ENCODE results near the gene BLTP2.
"Not testable (repeated sequence)": the region's sequence is repeated elsewhere in the genome, so short reads cannot be mapped to it uniquely, and the experiment has no call there.

The BLTP2 gene

GRCh38 chr17:28644787-28645575 lies at the start of gene BLTP2:
BLTP2 (minus strand) TSS chr17:28645158; CDS start chr17:28645056, 102 bp downstream.
- DNase-seq = peak; percentile 95

- no peak for DNase-seq
Observed at GRCh38 chr17:28693869-28694268, 48.9 kb upstream of the BLTP2 start.

- DNase-seq = no peak
Observed at GRCh38 chr17:28689011-28689410, 44.1 kb upstream of the BLTP2 start.

DNA sequence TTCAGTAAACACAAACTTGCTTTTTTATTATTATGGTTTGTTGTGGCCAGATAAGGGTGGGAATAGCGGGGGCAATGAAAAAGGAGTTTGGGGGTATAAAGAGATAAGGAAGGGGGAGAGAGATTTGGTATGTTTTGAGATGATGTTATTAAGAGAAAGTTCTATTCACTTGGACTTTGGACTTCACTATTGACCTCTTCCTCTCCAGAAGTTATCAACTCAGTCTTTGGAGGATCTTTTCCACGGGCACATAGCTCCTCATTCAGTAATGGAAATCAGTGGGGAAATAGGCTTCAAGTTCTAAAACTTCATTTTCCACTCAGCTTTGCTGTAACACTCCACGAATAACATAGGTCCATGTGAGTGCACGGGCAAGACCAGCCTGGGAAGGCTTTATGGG lies 43.5 kb upstream of the BLTP2 start:
- no peak for DNase-seq

GRCh38 chr17:28686296-28686695 lies 41.3 kb upstream of the BLTP2 start:
- DNase-seq = no peak

DNA sequence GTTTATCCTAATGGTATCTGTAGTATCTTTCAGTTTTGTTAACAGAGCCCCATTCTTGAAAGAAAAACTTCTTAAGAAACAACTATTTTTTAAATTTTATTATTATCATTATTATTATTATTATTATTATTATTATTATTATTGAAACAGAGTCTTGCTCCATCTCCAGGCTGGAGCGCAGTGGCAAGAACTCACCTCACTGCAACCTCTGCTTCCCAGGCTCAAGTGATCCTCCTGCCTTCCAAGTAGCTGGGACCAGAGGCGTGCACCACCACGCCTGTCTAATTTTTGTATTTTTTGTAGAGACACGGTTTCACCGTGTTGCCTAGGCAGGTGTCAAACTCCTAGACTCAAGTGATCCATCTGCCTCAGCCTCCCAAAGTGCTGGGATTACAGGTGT lies 40.4 kb upstream of the BLTP2 start:
- no peak for DNase-seq

DNA sequence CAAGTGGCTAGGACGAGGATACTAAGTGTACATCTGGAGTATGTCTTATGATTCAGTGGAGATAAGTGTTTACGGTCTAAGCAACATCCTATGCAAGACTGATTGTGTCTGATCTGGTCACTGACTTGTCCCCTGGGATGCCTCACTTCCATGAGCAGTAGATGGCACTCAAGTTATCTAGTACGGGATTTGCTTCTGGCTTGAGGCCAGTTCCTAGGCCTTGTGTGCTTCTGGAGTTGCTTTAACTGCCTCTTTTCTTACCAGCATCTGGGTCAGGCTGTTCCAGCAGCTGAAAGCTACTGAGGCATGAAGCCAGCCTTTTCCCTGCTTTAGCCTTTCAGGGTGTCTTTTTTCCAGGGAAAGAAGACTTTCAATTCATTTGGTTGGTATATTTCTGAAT lies 40.0 kb upstream of the BLTP2 start:
- no peak for DNase-seq

- no peak for DNase-seq
Observed at GRCh38 chr17:28682655-28683054, 37.7 kb upstream of the BLTP2 start.

DNA sequence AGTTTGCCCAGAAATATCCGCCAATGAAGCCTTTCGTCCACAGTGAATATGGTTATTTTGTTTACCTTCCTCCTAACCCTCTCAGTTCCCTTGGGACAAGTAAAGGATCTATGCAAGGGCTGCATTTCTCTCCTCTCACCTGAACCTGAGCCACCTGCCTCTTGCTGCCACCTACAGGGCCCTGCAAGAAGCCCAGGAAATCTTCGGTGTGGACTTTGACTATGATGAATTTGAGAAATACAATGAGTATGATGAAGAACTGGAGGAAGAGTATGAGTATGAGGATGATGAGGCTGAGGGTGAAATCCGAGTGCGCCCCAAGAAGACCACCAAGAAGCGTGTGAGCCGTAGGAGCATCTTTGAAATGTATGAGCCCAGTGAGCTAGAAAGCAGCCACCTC lies 31.0 kb upstream of the BLTP2 start:
- DNase-seq = no peak

- no peak for DNase-seq
Observed at GRCh38 chr17:28675490-28675889, 30.5 kb upstream of the BLTP2 start.

- DNase-seq = no peak
Observed at GRCh38 chr17:28669918-28670317, 25.0 kb upstream of the BLTP2 start.

DNA sequence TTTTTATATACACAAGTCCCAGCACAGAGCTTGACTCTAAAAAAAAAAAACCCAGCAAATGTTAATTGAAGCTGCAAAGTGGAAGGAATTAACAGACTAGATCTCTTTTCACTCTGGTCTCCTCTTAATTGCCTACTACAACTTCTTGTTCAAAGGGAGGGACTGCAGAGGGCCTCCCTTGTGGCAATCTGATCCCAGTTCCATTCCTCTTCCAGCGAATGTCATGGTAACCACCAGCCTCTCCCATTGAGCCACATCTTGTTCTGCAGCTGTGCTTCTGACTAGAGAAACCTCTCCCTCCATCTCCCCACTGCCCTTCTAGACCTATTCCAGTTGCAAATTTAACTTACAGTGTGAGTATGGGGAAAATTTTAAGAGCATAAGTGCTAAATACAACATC lies 22.9 kb upstream of the BLTP2 start:
- no peak for DNase-seq

DNA sequence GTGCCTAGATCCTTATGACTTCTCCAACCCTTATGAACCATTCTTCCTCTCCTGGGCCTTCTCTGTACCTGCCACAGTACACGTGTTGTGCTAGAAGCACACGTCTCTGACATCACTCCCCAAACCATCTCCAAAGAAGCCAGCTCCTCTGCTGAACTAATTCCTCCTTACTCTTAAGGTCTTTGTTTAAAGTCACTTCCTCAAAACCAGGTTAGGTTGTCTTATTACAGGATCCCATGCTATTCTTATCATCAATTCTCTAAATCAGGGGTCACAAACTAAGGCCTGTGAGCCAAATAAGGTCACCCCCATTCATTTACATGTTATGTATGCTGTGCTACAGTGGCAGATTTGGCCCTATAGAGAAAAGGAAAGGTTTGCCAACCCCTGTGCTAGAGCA lies 21.0 kb upstream of the BLTP2 start:
- DNase-seq = no peak

- DNase-seq = no peak
Observed at GRCh38 chr17:28663723-28664122, 18.8 kb upstream of the BLTP2 start.

- DNase-seq = no peak
Observed at GRCh38 chr17:28662527-28662829, 17.5 kb upstream of the BLTP2 start.

GRCh38 chr17:28661635-28662526 lies 16.9 kb upstream of the BLTP2 start, which contains the start of the genes SDF2 and SUPT6H:
SDF2 (minus strand) TSS chr17:28661906; CDS start chr17:28661876, 30 bp downstream.
SUPT6H (plus strand) TSS chr17:28662205; CDS start chr17:28673402, 11,197 bp downstream.
- DNase-seq = peak; percentile 82

DNA sequence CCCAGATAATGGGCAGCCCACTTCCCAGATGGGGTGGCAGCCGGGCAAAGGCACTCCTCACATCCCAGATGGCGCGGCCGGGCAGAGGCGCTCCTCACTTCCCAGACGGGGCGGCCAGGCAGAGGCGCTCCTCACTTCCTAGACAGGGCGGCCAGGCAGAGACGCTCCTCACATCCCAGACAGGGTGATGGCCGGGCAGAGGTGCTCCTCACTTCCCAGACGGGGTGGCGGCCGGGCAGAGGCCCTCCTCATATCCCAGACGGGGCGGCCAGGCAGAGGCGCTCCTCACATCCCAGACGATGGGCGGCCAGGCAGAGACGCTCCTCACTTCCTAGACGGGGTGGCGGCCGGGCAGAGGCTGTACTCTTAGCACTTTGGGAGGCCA lies 14.5 kb upstream of the BLTP2 start:
- not testable (repeated sequence) for DNase-seq

DNA sequence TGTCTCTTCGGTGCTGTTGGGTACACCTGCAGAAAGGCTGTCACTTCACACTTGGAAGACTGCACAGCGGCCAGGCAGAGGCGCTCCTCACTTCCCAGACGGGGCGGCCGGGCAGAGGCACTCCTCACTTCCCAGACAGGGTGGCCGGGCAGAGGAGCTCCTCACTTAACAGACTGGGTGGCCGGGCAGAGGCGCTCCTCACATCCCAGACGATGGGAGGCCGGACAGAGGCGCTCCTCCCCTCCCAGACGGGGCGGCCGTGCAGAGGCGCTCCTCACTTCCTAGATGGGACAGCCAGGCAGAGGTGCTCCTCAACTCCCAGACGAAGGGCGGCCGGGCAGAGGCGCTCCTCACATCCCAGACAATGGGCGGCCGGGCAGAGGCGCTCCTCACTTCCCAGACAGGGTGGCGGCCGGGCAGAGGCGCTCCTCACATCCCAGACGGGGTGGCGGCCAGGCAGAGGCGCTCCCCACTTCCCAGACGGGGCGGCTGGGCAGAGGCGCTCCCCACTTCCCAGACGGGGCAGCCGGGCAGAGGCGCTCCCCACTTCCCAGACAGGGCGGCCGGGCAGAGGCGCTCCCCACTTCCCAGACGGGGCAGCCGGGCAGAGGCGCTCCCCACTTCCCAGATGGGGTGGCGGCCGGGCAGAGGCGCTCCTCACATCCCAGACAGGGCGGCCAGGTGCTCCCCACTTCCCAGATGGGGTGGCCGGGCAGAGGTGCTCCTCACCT lies 14.0 kb upstream of the BLTP2 start:
- DNase-seq = not testable (repeated sequence)

- DNase-seq = not testable (repeated sequence)
Observed at GRCh38 chr17:28658342-28658741, 13.4 kb upstream of the BLTP2 start.

DNA sequence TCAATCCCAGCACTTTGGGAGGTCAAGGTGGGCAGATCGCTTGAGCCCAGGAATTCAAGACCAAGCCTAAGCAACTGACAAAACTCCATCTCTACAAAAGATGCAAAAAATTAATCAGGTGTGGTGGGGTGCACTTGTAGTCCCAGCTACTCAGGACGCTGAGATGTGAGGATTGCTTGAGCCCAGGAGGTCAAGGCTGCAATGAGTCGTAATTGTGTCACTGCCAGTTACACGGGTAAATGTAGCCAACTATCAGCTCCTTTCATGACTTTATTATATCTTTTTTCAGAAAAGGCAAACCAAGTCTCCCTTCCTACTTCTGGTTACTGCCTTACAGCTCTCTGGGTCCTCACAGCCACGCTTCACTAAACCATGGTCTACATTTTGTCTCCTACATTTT lies 12.8 kb upstream of the BLTP2 start:
- no peak for DNase-seq

GRCh38 chr17:28655160-28655559 lies 10.2 kb upstream of the BLTP2 start:
- no peak for DNase-seq

DNA sequence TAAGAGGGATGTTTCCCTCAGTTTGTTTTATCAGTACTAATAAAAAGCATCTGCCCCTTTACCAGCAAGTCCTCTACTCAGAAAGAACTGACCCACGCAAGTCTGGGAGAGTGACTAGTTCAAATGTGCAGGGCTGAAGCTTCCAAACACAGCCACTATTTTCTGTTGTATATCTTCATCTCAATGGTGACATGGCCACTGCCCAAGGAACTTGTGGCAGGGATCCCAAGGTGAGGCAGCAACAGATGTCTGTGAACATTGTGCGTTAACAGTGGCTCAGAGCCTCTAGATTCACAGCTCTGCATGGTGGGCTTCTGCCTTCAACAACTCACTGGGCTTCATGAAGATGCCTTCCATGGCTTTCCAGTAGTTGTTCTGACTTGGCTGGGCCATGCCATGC lies 3.7 kb upstream of the BLTP2 start:
- DNase-seq = no peak

GRCh38 chr17:28646039-28646754 lies 1.2 kb upstream of the BLTP2 start:
- no peak for DNase-seq

All from NCI-H146 (cell line).